Measurements from ENCODE around the gene AKTIP.

DNA sequence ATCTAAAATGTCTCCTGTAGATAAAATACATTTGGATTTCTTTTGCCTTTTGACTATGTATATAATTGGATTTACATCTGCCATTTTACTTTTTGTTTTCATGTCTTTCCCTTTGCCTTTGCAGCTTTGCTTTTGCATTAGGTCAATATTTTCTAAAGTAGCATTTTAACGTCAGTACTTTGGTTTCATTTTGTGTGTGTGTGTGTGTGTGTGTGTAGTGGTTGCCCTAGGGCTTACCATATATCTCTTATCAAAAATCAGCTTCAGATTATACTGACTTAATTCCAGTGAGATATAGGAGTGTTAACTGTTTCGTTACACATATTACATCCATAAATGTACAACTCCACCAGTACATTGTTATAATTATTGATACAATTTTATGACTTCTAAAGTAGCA lies 26.1 kb downstream of the AKTIP start:
- TF ChIP-seq POLR2A (IDR thresholded peaks at IDR 0.05; ENCODE audit: extremely low read depth, insufficient read length), result no peak
- TF ChIP-seq CTCF (IDR thresholded peaks at IDR 0.05; ENCODE audit: low read depth, low read length), result no peak

Measured in NB4 (cell line).